IPS-18c (cell line): ENCODE measurements around the gene VSTM2B.

Source experiments
- H3K4me3 ChIP-seq: 2 replicates; pipeline ENCODE4 v1.7.0; 2013; ENCODE audit warnings: low read depth, mild to moderate bottlenecking, low read length, moderate library complexity; ENCODE audit not compliant: insufficient read depth
- H3K9me3 ChIP-seq: one replicate; pipeline ENCODE4 v1.6.1; 2013; ENCODE audit warnings: mild to moderate bottlenecking, low read length, moderate library complexity; ENCODE audit not compliant: control insufficient read depth, insufficient read depth

The VSTM2B gene

GRCh38 chr19:29587059-29587458, 61.3 kb downstream of the VSTM2B start:
- H3K4me3 ChIP-seq, result no peak overlapping the region
- H3K9me3 ChIP-seq, result no peaks in the 10 kb centered on the region

GRCh38 chr19:29587518-29587986, 61.8 kb downstream of the VSTM2B start:
- H3K9me3 ChIP-seq, result no peaks in the 10 kb centered on the region
- no peak overlapping the region for H3K4me3 ChIP-seq

GRCh38 chr19:29588095-29588494, 62.3 kb downstream of the VSTM2B start:
- Histone ChIP-seq H3K4me3 (no peak overlapping the region), H3K9me3 (no peaks in the 10 kb centered on the region)

GRCh38 chr19:29590278-29590677, 64.5 kb downstream of the VSTM2B start:
- Histone ChIP-seq H3K9me3 (no peaks in the 10 kb centered on the region), H3K4me3 (no peak overlapping the region)

DNA sequence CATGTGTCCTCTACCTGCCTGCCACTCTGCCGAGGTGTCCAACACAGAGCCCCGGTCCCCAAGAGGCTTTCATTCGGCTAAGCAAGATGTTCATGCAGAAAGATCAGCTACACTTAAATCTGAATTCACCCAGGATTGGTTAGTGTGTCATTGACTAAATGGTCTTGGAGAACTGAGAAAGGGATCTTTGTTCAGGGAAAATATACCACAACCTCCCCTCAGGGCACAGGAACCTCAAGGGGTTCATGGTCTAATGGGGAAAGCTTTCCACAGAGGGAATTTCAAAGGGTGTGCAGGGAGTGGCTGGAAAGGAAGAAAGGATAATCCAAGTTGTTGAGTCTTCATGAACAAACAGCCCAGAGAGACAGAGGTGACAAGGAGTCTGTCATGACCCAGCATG, 65.9 kb downstream of the VSTM2B start:
- H3K9me3 ChIP-seq, result no peaks in the 10 kb centered on the region
- no peak overlapping the region for H3K4me3 ChIP-seq

DNA sequence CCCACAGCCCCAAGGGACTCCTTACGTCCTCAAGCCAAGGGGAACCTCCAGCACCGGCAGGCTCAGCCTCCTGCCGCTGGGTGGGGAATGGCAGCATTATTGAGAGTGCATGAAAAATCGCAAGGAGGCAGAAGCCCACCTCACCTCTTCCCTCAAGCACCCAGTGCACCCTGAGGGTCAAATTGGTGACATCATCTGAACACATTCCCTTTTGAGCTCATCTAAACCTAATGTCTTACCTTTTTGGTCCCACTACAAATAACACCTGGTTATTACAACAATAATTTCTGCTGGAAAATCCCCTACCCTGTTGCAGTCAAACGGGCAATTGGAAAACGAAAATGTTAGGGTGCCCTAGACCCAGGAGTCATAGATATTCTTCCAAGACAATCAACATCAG, 68.1 kb downstream of the VSTM2B start:
- no peak overlapping the region for H3K4me3 ChIP-seq
- H3K9me3 ChIP-seq, result no peaks in the 10 kb centered on the region

DNA sequence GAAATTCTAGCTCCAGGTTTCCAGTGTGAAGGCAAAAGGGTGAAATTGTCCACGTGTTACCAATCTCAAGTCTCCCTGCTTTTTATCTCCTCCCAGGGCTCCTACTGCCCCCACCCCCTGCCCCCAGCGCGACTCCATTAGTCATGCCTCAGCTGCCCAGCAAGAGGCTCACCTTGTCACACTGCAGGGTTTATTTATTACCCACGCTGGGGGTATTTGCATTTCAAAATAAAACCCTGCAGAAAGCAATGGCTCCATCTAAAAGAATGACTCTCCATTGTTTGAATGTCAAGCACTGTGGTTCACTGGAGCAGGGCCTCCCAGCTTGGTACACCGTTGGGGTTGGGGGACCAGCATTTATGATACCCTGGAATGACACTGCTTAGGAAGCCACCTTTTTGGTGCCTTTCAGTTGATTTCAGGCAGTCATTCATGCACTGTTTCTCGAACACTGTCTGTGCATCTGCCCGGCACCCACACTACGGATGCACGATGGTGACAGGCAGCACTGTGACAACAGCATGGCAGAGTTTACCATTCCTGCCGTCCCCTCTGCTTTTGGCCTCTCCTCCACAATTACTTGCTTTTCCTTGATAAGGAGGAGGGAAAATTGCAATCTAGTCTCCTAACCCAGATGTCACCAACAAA, 70.4 kb downstream of the VSTM2B start:
- Histone ChIP-seq H3K4me3 (no peak overlapping the region), H3K9me3 (no peaks in the 10 kb centered on the region)

- no peak overlapping the region for H3K4me3 ChIP-seq
- H3K9me3 ChIP-seq, result no peaks in the 10 kb centered on the region
Observed at GRCh38 chr19:29596885-29597525, 71.2 kb downstream of the VSTM2B start.

- Histone ChIP-seq H3K9me3 (no peaks in the 10 kb centered on the region), H3K4me3 (no peak overlapping the region)
Observed at GRCh38 chr19:29598036-29598435, 72.2 kb downstream of the VSTM2B start.

GRCh38 chr19:29598496-29598895, 72.7 kb downstream of the VSTM2B start:
- no peak overlapping the region for H3K4me3 ChIP-seq
- no peaks in the 10 kb centered on the region for H3K9me3 ChIP-seq

DNA sequence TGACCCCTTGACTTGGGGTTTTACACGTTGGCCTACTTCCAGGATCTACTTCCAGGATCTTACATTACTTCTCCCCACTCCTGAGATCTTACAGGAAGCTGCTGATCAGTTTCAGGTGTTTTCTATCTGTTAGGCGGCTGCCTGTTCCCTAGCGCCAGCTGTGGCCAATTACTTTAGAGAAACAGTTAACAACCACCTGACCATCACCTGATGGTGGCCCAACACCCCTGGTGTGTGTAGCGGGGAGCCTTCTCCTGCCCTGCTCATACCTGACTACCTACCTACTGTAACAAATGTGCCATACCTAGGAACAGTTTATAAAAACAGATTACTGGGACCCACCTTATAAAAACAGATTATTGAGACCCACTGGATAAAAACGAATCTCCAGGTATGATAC, 77.5 kb downstream of the VSTM2B start:
- Histone ChIP-seq H3K4me3 (no peak overlapping the region), H3K9me3 (no peaks in the 10 kb centered on the region)

GRCh38 chr19:29605653-29606419, 80.0 kb downstream of the VSTM2B start, which contains the start of gene POP4:
TSS of gene POP4 (plus strand) at chr19:29606283. CDS start at chr19:29606319, 36 bp downstream.
- Histone ChIP-seq H3K4me3 (peak within 1 kb of the TSS; percentile 100), H3K9me3 (no peaks in the 10 kb centered on the region)

GRCh38 chr19:29606420-29606747, 80.6 kb downstream of the VSTM2B start:
- Histone ChIP-seq H3K4me3 (peak overlapping the region; percentile 100), H3K9me3 (no peaks in the 10 kb centered on the region)

- Histone ChIP-seq H3K9me3 (no peaks in the 10 kb centered on the region), H3K4me3 (no peak overlapping the region)
Observed at GRCh38 chr19:29609636-29610035, 83.8 kb downstream of the VSTM2B start.

DNA sequence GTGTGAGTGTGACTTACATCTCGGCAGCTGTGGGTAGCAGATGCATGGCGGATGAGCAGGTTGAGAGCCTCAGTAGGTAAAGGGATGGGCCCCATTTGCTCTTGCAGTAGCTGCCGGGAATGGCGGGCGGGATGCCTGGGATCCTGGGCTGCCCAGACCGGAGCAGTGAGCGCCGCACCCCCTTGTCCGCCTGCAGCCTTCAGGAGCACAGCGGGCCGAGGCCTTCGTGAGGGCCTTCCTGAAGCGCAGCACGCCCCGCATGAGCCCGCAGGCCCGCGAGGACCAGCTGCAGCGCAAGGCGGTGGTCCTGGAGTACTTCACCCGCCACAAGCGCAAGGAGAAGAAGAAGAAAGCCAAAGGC, 84.4 kb downstream of the VSTM2B start:
- H3K9me3 ChIP-seq, result no peaks in the 10 kb centered on the region

GRCh38 chr19:29610574-29611271, 84.9 kb downstream of the VSTM2B start:
- no peak overlapping the region for H3K4me3 ChIP-seq

More for the DNA sequence above, 84.4 kb downstream of the VSTM2B start:
- H3K4me3 ChIP-seq, result no peak overlapping the region

GRCh38 chr19:29612121-29612520, 86.3 kb downstream of the VSTM2B start:
- H3K9me3 ChIP-seq, result no peaks in the 10 kb centered on the region
- H3K4me3 ChIP-seq, result no peak overlapping the region

More at GRCh38 chr19:29610574-29611271, 84.9 kb downstream of the VSTM2B start:
- no peaks in the 10 kb centered on the region for H3K9me3 ChIP-seq
